GM19240 (cell line): ENCODE results near the gene PPDPF.

ENCODE experiments used
- DNase-seq: peaks from one replicate; pipeline ENCODE4 v3.0.0; 2011; ENCODE audit warnings: low spot score; ENCODE audit not compliant: insufficient read length

The PPDPF gene

DNA sequence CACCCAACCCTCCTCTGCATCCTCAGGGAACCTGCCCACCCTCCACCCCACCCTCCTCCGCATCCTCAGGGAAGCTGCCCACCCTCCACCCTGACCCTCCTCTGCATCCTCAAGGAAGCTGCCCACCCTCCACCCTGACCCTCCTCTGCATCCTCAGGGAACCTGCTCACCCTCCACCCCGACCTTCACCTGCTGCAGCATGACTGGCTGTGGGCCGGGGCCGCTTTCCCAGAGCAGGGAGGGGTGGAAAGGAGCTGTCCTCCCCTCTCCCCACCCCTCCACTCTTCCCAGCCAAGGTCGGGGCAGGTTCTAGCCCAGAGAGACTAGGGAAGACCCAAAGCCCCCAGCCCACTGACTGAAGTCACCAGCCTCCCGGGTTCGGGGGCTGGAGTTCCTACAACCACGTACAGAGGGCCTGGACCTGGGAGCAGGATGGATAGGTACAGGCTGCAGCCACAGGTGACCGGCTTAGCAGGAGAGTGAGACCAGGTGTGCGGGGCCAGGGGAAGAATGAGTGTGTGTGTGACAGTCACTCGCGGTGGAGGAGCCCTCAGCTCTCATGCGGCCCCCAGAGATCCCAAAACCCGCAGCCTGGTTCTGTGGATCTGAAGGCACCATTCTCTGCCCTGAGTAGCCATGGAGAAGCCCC lies 33.3 kb upstream of the PPDPF start:
- DNase-seq = no peak

DNA sequence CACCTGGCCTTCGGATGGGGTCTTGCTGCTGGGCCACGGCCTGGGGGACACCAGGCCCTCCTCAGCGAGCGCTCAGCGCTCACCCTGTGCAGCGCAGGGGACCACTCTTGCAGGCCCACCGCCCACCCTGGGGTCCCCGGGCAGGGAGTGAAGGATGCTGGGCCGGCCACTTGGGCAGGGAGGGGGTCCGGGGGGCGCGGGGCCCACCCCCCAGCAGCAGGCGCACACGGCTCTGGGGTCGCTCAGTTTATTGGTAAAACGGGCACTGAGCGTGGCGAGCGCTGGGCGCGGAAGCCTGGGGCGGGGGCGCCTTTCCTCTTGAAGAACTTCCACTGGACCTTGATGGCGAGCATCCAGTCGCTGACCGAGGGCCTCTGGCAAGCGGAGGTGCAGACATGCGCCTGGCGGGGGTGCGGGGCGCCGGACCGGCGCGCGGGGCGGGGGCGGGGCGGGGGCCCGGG lies 32.8 kb upstream of the PPDPF start:
- DNase-seq = no peak

DNA sequence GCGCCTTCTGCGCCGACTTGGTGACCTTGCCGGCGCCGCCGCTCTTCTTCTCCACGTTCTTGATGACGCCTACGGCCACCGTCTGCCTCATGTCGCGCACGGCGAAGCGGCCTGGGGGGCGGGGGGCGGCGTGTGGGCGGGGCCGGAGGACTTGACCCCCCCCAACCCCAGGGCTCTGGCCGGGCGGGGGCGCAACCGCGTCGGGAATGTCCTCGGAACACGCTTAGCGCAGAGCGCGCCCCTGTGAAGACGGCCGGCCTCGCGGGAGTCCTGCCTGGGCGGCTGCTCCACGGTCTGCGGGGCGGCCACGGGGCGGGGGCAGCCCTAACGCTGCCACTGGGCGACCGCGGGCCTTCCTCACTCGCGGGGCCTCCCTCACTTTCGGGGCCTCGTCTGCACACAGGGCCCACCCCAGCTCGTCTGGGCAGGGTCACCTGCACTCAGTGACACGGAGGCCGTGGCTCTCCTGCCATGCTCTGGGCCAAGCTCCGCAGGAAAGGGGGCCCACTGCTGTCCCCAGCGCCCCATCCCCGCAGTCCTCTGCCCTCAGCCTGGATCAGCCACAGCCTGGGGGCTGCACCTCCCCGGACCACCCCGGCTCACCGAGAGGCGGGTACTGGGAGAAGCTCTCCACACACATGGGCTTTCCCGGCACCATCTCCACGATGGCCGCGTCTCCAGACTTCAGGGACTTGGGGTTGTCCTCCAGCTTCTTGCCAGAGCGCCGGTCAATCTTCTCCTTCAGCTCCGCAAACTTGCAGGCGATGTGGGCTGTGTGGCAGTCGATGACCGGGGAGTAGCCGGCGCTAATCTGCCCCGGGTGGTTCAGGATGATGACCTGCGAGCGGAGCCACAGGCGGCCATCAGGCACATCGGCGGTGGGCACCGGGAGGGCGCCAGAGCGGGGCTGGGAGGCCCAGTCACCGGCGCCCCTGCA lies 32.0 kb upstream of the PPDPF start:
- no peak for DNase-seq

DNA sequence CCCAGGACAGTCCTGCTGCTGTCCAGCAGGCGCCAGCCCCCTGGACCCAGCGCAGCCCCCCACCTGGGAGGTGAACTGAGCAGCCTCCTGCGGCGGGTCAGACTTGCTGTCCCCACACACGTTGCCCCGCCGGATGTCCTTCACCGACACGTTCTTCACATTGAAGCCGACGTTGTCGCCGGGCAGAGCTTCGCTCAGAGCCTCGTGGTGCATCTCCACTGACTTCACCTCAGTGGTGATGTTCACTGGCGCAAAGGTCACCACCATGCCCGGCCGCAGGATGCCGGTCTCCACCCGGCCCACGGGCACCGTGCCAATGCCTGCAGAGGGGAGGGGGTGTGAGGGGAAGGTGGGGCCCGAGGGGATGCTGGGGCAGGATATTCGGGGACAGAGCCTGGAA lies 30.1 kb upstream of the PPDPF start:
- DNase-seq = no peak

DNA sequence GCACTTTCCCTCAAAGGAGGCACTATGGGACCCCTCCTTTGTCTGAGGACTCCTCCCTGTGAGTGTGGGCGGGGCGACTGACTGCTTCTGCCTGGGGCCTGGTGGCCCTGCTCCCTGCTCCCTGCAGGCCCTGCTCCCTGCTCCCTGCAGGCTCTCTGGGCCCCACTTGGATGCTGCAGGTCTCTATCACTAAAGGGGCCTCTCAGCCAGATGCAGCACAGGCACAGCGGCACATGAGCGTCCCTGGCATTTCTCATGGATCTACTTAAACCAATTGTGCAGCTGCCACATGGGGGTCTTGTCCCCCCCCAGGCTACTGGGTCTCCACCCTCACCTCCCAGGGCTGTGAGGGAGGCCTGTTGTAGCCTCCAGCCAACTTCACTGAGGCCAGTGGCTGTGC lies 29.5 kb upstream of the PPDPF start:
- DNase-seq = no peak

DNA sequence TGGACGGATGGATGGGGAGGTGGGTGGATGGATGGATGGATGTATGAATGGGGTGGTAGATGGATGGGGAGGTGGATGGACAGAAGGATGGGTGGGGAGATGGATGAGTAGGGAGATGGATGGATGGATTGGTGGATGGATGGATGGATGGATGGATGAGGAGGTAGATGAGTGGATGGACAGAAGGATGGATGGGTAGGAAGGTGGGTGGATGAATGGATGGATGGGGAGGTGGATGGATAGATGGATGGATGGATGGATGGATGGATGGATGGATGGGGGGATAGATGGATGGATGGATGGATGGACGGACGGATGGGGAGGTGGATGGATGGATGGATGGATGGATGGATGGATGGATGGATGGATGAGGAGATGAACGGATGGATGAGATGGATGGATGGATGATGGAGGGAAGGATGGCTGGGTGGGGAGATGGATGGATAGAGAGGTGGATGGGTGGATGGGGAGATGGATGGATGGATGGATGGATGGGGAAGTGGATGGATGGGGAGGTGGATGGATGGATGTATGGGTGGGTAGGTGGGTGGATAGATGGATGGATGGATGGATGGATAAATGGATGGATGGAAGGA lies 28.8 kb upstream of the PPDPF start:
- no peak for DNase-seq

DNA sequence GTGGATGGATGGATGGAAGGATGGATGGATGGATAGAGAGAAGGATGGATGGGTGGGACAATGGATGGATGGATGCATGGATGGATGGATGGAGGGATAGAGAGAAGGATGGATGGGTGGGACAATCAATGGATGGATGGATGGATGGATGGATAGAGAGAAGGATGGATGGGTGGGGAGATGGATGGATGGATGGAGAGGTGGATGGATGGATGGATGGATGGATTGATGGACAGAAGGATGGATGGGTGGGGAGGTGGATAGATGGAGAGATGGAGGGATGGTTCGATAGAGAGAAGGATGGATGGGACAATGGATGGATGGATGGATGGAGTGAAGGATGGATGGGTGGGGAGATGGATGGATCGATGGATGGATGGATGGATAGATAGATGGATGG lies 28.0 kb upstream of the PPDPF start:
- no peak for DNase-seq

DNA sequence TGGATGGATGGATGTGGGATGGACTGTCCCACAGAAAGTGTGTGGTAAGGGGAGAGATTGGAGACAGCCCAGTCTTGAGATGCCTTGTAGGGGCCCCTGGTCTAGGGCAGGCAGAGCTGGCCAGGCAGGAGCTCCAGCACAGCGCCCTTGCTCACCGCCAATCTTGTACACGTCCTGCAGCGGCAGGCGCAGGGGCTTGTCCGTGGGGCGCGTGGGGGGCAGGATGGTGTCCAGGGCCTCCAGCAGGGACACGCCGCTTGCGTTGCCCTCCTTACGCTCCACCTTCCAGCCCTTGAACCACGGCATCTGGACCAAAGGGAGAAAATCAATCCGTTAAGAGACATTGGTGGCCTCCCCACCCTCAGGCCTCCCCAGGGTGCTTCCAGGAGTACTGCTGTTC lies 27.6 kb upstream of the PPDPF start:
- DNase-seq = no peak

DNA sequence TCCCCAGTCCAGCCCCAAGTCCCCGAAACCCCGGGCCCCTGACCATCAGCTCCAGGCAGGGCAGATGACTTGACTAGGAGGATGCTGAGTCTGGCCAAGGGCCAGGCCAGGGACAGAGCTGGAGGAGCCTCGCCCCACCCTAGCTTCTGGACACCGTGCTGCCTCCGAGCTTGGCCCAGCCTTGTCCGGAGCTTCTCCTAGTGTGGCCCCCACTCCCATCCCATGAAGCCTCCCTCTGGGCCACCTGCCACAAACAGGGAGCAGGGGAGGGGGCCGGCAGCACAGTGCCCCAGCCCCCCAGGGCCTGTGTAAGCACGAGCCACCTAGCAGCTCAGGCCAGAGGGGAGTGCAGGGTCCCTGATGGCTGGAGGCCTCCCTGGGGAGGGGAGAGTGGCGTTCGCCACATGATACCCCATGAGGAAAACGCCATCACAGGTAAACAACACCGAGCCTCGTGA lies 27.0 kb upstream of the PPDPF start:
- no peak for DNase-seq

DNA sequence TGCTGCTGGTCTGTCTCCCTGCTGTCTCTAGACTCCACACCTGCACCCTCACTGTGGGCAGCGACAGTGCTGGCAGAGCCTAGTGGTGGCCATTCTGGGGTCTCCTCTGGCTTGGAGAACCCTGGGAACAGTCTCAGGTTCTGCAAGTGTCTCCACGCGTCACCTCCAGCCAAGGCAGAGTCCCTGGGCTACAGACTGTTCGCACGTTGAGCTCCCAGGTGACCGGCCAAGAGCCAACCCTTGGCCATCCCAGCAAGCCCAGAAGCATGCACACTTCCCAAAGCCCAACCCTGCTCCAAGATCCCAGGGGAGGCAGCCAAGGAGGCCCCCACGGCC lies 26.5 kb upstream of the PPDPF start:
- DNase-seq = no peak

DNA sequence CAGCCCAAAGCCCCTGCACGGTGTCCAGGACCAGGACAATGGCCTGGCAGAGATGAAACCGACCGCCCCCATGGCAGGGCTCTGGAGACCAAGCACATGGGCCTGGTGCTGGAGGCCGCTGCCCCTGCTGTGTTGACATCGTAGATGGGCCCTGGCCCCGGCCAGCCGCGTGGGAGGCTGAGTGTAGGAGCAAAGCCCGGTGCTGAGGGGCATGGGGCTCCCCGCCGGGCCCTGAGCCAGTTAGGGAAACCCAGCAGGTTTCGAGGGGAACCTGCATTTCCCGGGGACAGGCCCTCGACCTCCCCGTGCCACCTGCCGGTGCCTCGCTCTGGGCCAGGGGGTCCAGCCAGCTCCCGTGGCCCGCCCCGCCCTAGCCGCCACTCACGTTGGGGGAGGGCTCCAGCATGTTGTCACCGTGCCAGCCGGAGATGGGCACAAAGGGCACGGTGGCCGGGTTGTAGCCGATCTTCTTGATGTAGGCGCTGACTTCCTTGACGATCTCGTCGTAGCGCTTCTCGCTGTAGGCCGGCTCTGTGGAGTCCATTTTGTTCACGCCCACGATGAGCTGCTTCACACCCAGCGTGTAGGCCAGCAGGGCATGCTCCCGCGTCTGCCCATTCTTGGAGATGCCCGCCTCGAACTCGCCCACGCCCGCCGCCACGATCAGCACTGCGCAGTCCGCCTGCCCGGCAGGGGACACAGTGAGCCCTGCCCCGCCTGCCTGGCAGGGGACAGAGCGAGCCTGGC lies 26.0 kb upstream of the PPDPF start:
- no peak for DNase-seq

DNA sequence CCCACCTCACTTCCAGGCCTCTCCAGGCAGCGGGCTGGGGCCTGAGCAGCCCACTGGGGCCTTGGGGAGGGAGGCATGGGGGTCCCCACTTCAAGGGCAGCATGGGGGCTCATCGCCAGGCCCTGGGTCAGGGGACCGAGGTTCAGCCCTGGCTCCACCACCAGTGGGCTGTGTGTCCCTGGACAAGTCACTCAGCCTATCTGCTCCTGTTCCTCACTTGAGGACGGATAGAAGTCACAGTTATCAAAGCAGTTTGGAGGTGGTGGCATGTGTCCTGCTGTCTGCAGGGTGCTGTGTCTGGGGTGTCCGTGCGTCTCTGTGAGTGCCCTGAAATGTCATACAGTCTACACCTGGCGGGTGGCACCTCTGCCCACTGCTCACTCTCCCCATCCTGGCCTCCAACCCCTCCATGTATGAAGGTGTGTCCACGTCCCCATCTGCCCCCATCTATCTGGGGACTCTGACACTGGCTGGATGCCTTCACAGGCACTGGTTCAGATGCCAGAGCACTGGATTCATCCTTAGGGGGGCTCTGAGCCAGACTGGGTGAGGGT lies 25.3 kb upstream of the PPDPF start:
- DNase-seq = no peak

DNA sequence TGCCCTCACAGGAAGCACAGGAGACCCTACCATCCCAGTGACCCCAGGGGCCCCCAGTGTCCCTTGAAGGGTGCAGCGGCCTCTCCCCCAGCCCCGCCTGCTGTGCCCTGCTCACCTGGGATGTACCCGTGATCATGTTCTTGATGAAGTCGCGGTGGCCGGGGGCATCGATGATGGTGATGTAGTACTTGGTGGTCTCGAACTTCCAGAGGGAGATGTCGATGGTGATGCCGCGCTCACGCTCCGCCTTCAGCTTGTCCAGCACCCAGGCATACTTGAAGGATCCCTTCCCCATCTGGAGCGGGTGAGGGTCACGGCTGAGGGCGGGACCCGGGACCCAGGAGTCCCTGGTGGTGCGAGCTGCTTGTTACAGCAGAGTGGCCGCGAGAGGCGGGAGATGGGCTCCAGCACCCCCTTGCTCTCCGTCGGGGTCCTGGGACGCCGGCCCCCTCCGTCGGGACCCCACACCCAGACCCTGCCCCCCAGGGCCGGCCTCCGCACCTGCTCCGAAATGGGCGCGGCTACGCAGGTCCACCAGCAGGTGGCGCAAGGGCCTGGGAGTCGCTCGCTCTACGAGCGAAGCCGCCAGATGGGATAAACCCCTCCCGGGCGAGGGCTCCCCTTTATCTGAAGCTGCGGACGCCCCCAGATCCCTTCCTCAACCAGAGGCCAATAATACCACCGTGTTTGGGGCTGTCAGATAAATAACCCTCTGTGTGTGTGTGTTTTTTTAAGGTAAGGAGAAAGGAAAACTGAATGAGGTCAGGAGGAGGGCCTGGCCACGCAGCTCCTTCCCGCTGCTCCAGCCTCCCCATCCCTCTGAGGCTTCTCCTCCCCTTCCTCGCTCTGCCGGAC lies 24.6 kb upstream of the PPDPF start:
- DNase-seq = peak; percentile 90

DNA sequence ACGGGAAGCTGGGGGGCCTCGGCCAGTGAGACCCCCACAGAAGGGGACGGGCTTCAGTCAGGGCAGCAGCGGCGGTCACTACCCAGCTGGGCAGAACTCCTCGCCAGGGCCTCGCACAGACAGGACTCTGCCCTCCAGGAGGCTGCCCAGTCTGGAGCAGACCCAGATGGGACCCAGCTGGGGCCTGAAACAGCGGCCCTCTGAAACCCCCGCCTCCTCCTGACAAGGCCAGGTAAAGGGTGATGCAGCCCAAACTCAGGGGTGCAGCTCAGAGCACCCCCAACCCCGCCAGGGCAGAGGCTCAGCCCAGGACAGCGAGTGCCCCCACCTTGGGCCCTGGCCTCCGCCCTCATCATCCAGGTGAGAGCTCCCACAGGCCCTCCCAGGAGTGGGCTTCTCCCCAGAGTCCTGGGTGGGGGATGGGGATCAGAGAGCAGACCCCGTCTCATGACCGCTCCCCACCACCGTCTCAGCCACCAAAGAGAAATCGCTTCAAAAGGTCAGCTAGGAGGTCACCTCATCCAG lies 23.9 kb upstream of the PPDPF start:
- no peak for DNase-seq

DNA sequence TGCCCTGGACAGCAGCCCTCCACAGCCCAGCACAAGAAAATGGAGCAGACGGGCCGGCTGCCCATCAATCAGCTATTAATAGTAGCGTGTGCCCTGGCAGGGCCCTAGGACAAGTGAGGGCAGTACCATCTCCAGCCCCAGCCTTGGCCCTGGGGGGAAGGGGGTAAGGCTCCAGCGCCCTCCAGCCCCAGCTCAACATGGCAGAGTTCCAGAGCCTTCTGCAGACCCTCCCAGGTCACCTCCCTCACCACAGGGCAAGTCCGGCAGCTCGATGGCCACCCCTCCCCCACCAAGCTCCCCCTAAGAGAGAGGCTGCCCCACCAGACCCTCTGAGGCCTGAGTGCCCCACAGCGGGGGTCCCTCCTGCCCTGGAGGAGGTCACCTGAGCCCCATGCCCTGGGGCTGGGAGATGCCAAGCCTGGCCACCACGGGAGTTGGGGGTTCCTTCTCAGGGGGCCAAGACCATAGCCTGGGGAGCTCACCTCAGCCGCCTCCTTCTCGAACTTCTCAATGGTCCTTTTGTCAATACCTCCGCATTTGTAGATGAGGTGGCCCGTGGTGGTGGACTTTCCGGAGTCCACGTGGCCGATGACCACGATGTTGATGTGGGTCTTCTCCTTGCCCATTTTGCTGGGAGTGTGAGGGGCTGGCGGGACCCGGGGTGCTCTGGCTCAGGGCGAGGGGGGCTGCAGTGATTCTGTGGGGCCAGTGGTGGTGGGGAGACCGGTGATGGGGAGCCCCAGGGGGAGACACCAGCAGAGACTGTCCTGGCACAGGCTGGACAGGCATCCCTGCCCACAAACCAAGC lies 23.2 kb upstream of the PPDPF start:
- no peak for DNase-seq

DNA sequence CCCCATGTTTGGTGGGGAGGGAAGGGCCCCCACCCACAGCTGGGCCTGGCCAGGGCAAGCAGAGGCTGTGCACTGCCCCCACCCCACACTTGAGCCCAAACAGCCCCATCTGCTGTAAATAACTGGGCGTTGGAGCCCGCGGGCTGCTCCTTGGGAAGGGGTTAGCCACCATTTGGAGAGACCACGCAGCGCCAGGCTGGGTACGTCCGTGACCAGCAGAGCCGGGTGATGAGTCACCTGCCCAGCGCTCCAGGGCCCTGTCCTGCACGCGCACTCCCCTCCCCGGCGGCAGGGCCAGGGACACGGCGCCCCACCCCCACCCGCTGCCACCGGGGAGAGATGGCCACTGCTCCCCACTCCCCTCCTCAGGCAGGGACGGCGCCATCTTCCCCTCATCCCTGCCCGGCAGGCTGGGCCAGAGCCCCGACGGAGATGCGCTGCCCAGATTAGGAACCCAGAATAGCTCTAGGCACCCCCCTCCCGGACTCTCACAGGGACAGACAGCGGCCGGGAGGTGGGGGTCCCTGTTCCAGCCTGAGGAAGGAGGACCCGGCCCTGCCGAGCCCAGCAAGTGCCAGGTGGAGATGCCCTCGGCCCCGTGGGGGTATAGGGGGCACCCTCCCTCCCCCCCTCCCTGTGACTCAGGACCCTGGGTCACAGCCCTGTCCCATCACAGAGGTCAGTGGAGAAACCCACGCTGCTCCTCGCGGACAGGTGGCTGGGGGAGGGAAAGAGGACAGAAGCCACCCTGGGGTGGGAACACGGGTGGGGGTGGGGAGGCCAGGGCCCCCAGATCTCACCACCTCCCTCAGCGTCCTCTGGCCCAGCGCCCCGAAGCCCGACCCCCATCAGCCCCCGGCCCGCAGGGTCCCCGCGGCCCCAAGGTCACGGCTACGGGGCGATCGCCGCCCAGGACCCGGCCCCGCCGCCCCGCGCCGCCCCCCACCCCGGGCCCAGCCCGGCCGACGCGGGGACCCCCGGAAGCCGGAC lies 22.3 kb upstream of the PPDPF start:
- DNase-seq = no peak

DNA sequence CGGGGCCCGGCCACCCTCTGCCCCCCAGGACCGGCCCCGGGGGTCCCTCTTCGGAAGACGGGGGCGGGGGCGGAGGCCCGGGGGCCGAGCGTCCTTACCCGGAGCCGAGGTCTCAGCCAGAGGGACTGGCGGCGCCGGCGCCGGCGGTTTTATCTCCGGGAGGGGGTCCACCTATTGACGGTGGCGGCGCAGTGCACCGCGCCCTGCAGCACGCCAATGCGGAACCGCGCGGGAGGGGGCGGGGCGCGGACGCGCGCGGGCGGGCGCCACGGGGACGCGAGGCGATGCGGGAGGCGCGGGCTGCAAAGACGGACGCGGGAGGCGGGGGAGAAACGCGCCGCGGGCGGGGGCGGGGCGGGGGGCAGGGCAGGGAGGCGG lies 21.6 kb upstream of the PPDPF start, which contains the start of gene EEF1A2:
Gene EEF1A2, minus strand, starts transcription at position 124 of the 378 bp plus-strand sequence. CDS start 1,320 bp downstream, outside the sequence.
- no peak for DNase-seq

DNA sequence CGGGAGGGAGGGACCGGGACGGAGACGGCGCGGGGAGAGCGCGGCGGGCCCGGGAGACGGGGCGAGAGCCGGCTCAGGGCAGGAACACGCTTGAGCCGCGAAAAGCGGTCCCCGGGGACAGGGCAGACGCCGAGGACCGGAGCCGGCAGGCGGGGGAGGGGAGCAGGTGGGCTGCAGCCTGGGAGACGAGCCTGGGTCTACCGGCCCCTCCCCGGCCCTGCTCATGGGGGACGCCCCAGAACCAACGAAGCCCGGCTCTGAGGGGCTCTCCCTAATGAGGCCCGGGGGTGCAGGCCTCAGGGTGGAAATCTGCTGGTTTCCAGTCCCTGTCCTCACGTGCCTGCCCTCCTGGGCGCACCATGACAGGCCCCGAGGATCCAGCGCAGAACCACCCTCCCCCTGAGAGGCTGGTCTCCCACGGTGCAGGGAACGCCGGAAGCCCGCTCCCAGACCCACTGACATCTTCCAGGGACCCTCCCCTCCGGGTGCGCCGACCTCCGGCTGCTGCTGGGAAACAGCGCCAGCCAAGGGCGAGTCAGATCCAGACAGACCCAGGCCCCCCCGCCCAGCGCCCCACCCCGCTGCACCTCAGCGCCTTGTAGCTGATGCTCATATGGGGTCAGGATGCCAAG lies 21.1 kb upstream of the PPDPF start:
- no peak for DNase-seq
